A549 (cell line): Measurements from ENCODE around the gene MYO9A. TPM values are rescaled to one million over a fixed set of nuclear protein-coding genes. Genes with fewer than 3 reads are reported as not detected.

Experiments
- ATAC-seq, 2 experiments: fragments of 200-7000 bp in 1 of 2; fragments of >200 bp in 1 of 2; cut with Nextera tagmentation in 1 of 2; cut with Tn5 transposase in 1 of 2; 3 replicates each; pipeline versions ENCODE4 v1.8.0 to v1.9.1; 2018 to 2020; ENCODE audit warnings: mild to moderate bottlenecking in 1 of 2, moderate library complexity in 1 of 2
- CTCF ChIA-PET: fragments of 300-600 bp; sonication (Branson Sonifier 250); formaldehyde crosslinking; extraction: SDS; loops from one replicate; lab custom pipeline; 2021; ENCODE audit warnings: antibody characterized with exemption, inconsistent platforms; lab: Yijun Ruan, JAX
- POLR2A ChIA-PET: fragments of 350-600 bp; formaldehyde crosslinking; extraction: SDS; loops from one replicate; lab custom pipeline; 2021; ENCODE audit warnings: antibody characterized with exemption, inconsistent platforms; lab: Yijun Ruan, JAX
- DNase-seq, 2 experiments: peaks; one replicate each; pipeline versions ENCODE4 v3.0.0 to v3.0.0-alpha.2; 2011 to 2016; ENCODE audit warnings: low read depth in 1 of 2, low spot score in 1 of 2
- FAIRE-seq: peaks from 2 replicates; lab custom pipeline; 2011; peaks lifted over from hg19 to GRCh38; lab: Jason Lieb, UNC
- H3K27ac ChIP-seq, 2 experiments: fragments of >200 bp; sonication (Bioruptor Twin); formaldehyde crosslinking; 3 replicates each; pipeline ENCODE4 v1.5.1; 2016 to 2017
- H3K4me1 ChIP-seq: fragments of >200 bp; sonication (Bioruptor Twin); formaldehyde crosslinking; 3 replicates; pipeline ENCODE4 v1.6.1; 2016
- H3K4me2 ChIP-seq: fragments of >200 bp; sonication (Bioruptor Twin); formaldehyde crosslinking; 3 replicates; pipeline ENCODE4 v1.6.1; 2016
- H3K4me3 ChIP-seq: fragments of >200 bp; sonication (Bioruptor Twin); formaldehyde crosslinking; 3 replicates; pipeline ENCODE4 v1.5.1; 2016
- H3K9me3 ChIP-seq: fragments of >200 bp; sonication (Bioruptor Twin); formaldehyde crosslinking; 3 replicates; pipeline ENCODE4 v1.6.1; 2016
- ATOH8 ChIP-seq: fragments of 250-450 bp; sonication (Bioruptor Pico); IDR thresholded peaks from 2 replicates; pipeline ENCODE4 v1.5.0; 2020; ENCODE audit warnings: low read depth, mild to moderate bottlenecking, moderate library complexity
- CHD2 ChIP-seq: fragments of 150-350 bp; IDR thresholded peaks from 2 replicates; pipeline ENCODE4 v1.6.1; 2014; ENCODE audit warnings: low read length; ENCODE audit not compliant: partially characterized antibody
- CTCF ChIP-seq: fragments of >200 bp; sonication (Bioruptor Twin); formaldehyde crosslinking; IDR thresholded peaks from 3 replicates; pipeline ENCODE4 v1.5.1; 2016
- EHF ChIP-seq: fragments of 250-450 bp; sonication (Bioruptor Pico); IDR thresholded peaks from 2 replicates; pipeline ENCODE4 v1.5.0; 2020; ENCODE audit warnings: mild to moderate bottlenecking
- FOSB ChIP-seq: fragments of 250-450 bp; sonication (Bioruptor Pico); IDR thresholded peaks from 2 replicates; pipeline ENCODE4 v1.5.0; 2020; ENCODE audit warnings: mild to moderate bottlenecking, moderate library complexity
- FOSL2 ChIP-seq, 2 experiments: fragments of 450-650 bp in 1 of 2; fragments of >200 bp in 1 of 2; sonication (Bioruptor Twin) in 1 of 2; formaldehyde crosslinking; IDR thresholded peaks; 2 replicates each; pipeline versions ENCODE4 v1.5.0 to v1.6.1; 2016 to 2020; ENCODE audit warnings: mild to moderate bottlenecking in 1 of 2, moderate library complexity in 1 of 2
- FOXS1 ChIP-seq: fragments of 250-450 bp; sonication (Bioruptor Pico); IDR thresholded peaks from 2 replicates; pipeline ENCODE4 v1.5.0; 2020; ENCODE audit warnings: mild to moderate bottlenecking, moderate library complexity
- GATA3 ChIP-seq: IDR thresholded peaks from 2 replicates; pipeline ENCODE4 v1.6.1; 2012; ENCODE audit warnings: borderline replicate concordance
- HDAC2 ChIP-seq: fragments of 200-600 bp; sonication (generic); IDR thresholded peaks from 2 replicates; pipeline ENCODE4 v1.6.1; 2016
- HEYL ChIP-seq: fragments of 250-450 bp; sonication (Bioruptor Pico); IDR thresholded peaks from 2 replicates; pipeline ENCODE4 v1.8.0; 2021; ENCODE audit warnings: mild to moderate bottlenecking, moderate library complexity
- HOXB13 ChIP-seq: fragments of 250-450 bp; sonication (Bioruptor Pico); IDR thresholded peaks from 2 replicates; pipeline ENCODE4 v1.5.0; 2020; ENCODE audit warnings: low read depth, mild to moderate bottlenecking, moderate library complexity
- JUNB ChIP-seq: fragments of >200 bp; sonication (Bioruptor Twin); formaldehyde crosslinking; IDR thresholded peaks from 2 replicates; pipeline ENCODE4 v1.6.1; 2016
- MAFK ChIP-seq: fragments of 450-650 bp; IDR thresholded peaks from 2 replicates; pipeline ENCODE4 v1.6.1; 2014; ENCODE audit not compliant: partially characterized antibody
- MAX ChIP-seq: IDR thresholded peaks from 2 replicates; pipeline ENCODE4 v1.6.1; 2012
- MYC ChIP-seq: IDR thresholded peaks from 2 replicates; pipeline ENCODE4 v1.6.1; 2012; ENCODE audit warnings: mild to moderate bottlenecking, inconsistent platforms, low read length, improper control_type of control experiment, borderline replicate concordance
- NFE2L2 ChIP-seq: fragments of 150-350 bp; conservative IDR thresholded peaks from 2 replicates; pipeline ENCODE4 v1.6.1; 2014; ENCODE audit warnings: low read length
- NPAS2 ChIP-seq: fragments of 250-450 bp; sonication (Bioruptor Pico); IDR thresholded peaks from 2 replicates; pipeline ENCODE4 v1.8.0; 2022; ENCODE audit warnings: mild to moderate bottlenecking, moderate library complexity, borderline replicate concordance
- REST ChIP-seq: fragments of 200-600 bp; sonication (generic); IDR thresholded peaks from 2 replicates; pipeline ENCODE4 v1.6.1; 2016; ENCODE audit warnings: antibody characterized with exemption, mild to moderate bottlenecking, moderate library complexity
- TFCP2L1 ChIP-seq: fragments of 250-450 bp; sonication (Bioruptor Pico); IDR thresholded peaks from 2 replicates; pipeline ENCODE4 v1.5.0; 2021; ENCODE audit warnings: mild to moderate bottlenecking
- ZSCAN20 ChIP-seq: fragments of 250-450 bp; sonication (Bioruptor Pico); IDR thresholded peaks from 2 replicates; pipeline ENCODE4 v1.8.0; 2022; ENCODE audit warnings: mild to moderate bottlenecking, moderate library complexity
- WGBS: methylation state at CpG from one replicate; pipeline ENCODE4 v1.1.6; 2017; ENCODE audit errors: missing lambda C conversion rate; 5-methylcytosine and 5-hydroxymethylcytosine counted together
- polyA plus RNA-seq, 4 experiments: library from polyadenylated mRNA; depleted of rRNA in 3 of 4; stranded (reverse); fragments of >200 nt; fragmentation: RNase III in 1 of 4; extraction: RNeasy Plus Mini Kit Qiagen cat#74134 plus additional on column Dnase treatment in 1 of 4; gene quantifications; 2 replicates in 3 of 4; 3 replicates in 1 of 4; pipeline ENCODE4 v1.2.3, GENCODE V29; 2011 to 2017
- TF ChIP-seq, protein P1 (sequence below): IDR thresholded peaks from 2 replicates; pipeline ENCODE4 v1.6.1; 2012; ENCODE audit warnings: low read depth, borderline replicate concordance
- TF ChIP-seq, protein P2 (sequence below): fragments of >200 bp; sonication (Bioruptor Twin); formaldehyde crosslinking; IDR thresholded peaks from 2 replicates; pipeline ENCODE4 v1.6.1; 2016
- TF ChIP-seq, protein P3 (sequence below): fragments of 150-350 bp; IDR thresholded peaks from 2 replicates; pipeline ENCODE4 v1.6.1; 2014; ENCODE audit warnings: low read depth, mild to moderate bottlenecking, low read length

The MYO9A gene
- polyA plus RNA-seq, 2 of the 4 experiments (the other 2 are of a cell fraction) = 5.9 to 21.9 TPM

DNA sequence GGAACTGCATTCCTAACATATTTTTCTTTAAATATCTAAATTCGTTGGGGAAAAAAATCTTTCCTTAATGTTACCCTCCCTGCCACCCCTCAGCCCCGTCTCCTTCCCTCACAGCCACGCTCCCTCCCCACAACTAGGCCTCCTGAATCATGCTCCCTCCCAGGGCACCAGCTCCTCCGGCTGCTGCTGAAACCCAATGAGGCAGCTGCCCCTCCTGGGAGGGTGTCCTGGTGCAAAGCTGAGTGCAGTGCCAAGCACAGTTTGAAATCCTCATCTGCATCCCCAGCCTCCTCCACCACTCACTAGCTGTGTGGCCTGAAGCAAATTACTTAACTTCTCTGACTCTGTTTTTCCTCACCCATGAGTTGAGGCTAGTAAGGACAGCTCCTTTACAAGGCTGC lies 310.3 kb downstream of the MYO9A start:
- CTCF ChIA-PET = interaction anchor here (0.9 to 13.3 kb wide), 7 partner anchors 17 to 349 kb away, joined by 3 to 522 read pairs (median 4); no protein-coding TSS in a partner anchor
- ATAC-seq (no peak; a peak in 1 of 6 replicates), FAIRE-seq (no peak), DNase-seq (no peak)
- Histone ChIP-seq H3K4me3 (no peak overlapping the region), H3K4me1 (peaks cover 45% of the 10 kb centered on the region), H3K4me2 (peak overlapping the region; percentile 1; the same call in 1 of the 3 replicates), H3K27ac (peak overlapping the region; percentile 77 to 84; a peak in 5 of 6 replicates), H3K9me3 (no peaks in the 10 kb centered on the region)
- WGBS = 73% methylated on average over 4 of the region's 4 CpGs
- POLR2A ChIA-PET = no interaction called here
- TF ChIP-seq TFCP2L1 (CRISPR knock-in tag) = no peak
- no peak for TF ChIP-seq NPAS2 (CRISPR knock-in tag)
- TF ChIP-seq GATA3 = no peak
- no peak for TF ChIP-seq MAFK
- no peak for TF ChIP-seq EHF (CRISPR knock-in tag)
- TF ChIP-seq FOSB = no peak
- TF ChIP-seq FOXS1 (CRISPR knock-in tag) = no peak
- TF ChIP-seq HEYL (CRISPR knock-in tag) = no peak
- no peak for TF ChIP-seq JUNB
- TF ChIP-seq REST = no peak
- TF ChIP-seq CTCF = no peak

- CTCF ChIA-PET = interaction anchor here (0.9 to 13.3 kb wide), 7 partner anchors 17 to 349 kb away, joined by 3 to 522 read pairs (median 4); no protein-coding TSS in a partner anchor
- Histone ChIP-seq H3K4me1 (peaks cover 45% of the 10 kb centered on the region), H3K27ac (peak overlapping the region; percentile 77 to 84), H3K4me3 (no peak overlapping the region), H3K9me3 (no peaks in the 10 kb centered on the region), H3K4me2 (peak overlapping the region; percentile 14; the same call in 2 of the 3 replicates)
- peak in 1 of 2 experiments; percentile 30; a peak in 3 of 6 replicates for ATAC-seq
- no peak for DNase-seq
- TF ChIP-seq HOXB13 = no peak
- TF ChIP-seq, protein P1, sequence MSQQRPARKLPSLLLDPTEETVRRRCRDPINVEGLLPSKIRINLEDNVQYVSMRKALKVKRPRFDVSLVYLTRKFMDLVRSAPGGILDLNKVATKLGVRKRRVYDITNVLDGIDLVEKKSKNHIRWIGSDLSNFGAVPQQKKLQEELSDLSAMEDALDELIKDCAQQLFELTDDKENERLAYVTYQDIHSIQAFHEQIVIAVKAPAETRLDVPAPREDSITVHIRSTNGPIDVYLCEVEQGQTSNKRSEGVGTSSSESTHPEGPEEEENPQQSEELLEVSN = no peak
- TF ChIP-seq MAX = no peak
- no peak for TF ChIP-seq ATOH8
- no peak for TF ChIP-seq NFE2L2
- TF ChIP-seq ZSCAN20 (CRISPR knock-in tag) = no peak
- TF ChIP-seq, protein P2, sequence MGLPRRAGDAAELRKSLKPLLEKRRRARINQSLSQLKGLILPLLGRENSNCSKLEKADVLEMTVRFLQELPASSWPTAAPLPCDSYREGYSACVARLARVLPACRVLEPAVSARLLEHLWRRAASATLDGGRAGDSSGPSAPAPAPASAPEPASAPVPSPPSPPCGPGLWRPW = no peak
- TF ChIP-seq HDAC2 = no peak
- TF ChIP-seq FOSL2 (IDR thresholded peaks at IDR 0.05) = no peak
- no peak for TF ChIP-seq FOSL2 (CRISPR knock-in tag; IDR thresholded peaks at IDR 0.05)
- no peak for TF ChIP-seq MYC
- TF ChIP-seq, protein P3, sequence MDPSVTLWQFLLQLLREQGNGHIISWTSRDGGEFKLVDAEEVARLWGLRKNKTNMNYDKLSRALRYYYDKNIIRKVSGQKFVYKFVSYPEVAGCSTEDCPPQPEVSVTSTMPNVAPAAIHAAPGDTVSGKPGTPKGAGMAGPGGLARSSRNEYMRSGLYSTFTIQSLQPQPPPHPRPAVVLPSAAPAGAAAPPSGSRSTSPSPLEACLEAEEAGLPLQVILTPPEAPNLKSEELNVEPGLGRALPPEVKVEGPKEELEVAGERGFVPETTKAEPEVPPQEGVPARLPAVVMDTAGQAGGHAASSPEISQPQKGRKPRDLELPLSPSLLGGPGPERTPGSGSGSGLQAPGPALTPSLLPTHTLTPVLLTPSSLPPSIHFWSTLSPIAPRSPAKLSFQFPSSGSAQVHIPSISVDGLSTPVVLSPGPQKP = no peak
- no peak for TF ChIP-seq CHD2
- POLR2A ChIA-PET = no interaction called here
- FAIRE-seq = no peak
- 95% methylated on average over 15 of the region's 15 CpGs for WGBS
Observed at GRCh38 chr15:71807125-71807629, 310.8 kb downstream of the MYO9A start.
